Muscle of leg (tissue), 11 donors: Measurements from ENCODE around the gene GRN. TPM values are rescaled to one million over a fixed set of nuclear protein-coding genes. Genes with fewer than 3 reads are reported as not detected.
"Not testable (repeated sequence)": the region's sequence is repeated elsewhere in the genome, so short reads cannot be mapped to it uniquely, and the experiment has no call there.

ENCODE experiments used
- DNase-seq: peaks from one replicate; pipeline ENCODE4 v3.0.0; 2013
- H3K27ac ChIP-seq: one replicate; pipeline ENCODE4 v1.5.1; 2013; ENCODE audit warnings: mild to moderate bottlenecking, low read length, control low read depth
- H3K27me3 ChIP-seq: one replicate; pipeline ENCODE4 v1.6.1; 2013; ENCODE audit warnings: low read length; ENCODE audit not compliant: control insufficient read depth, insufficient read depth
- H3K36me3 ChIP-seq: one replicate; pipeline ENCODE4 v1.6.1; 2013; ENCODE audit warnings: low read length; ENCODE audit not compliant: control insufficient read depth, insufficient read depth
- H3K4me1 ChIP-seq: one replicate; pipeline ENCODE4 v1.6.1; 2013; ENCODE audit warnings: low read length; ENCODE audit not compliant: control insufficient read depth, insufficient read depth
- H3K4me3 ChIP-seq: one replicate; pipeline ENCODE4 v1.5.1; 2013; ENCODE audit warnings: low read length, control low read depth
- H3K9me3 ChIP-seq: replicated peaks from 2 replicates; pipeline ENCODE4 v1.6.1; 2013; ENCODE audit warnings: low read depth, low read length; ENCODE audit not compliant: control insufficient read depth
- WGBS: methylation state at CpG from one replicate; pipeline ENCODE4 v1.1.5; 2013; ENCODE audit warnings: missing lambda C conversion rate; ENCODE audit not compliant: insufficient coverage; 5-methylcytosine and 5-hydroxymethylcytosine counted together
- polyA plus RNA-seq, 8 donors: library from polyadenylated mRNA; unstranded; fragments of 120-200 nt; gene quantifications; one replicate each; pipeline versions ENCODE4 v1.2.1 to v1.2.3, GENCODE V29; 2013; ENCODE audit warnings: inconsistent platforms in 1 of 8, low replicate concordance in 1 of 8; ENCODE audit not compliant: insufficient read length in 8 of 8, insufficient read depth in 1 of 8
- total RNA-seq: library from RNA; stranded (reverse); fragments of 120-200 nt; gene quantifications from one replicate; pipeline ENCODE4 v1.2.4, GENCODE V29; 2013

The GRN gene
- total and polyA plus RNA-seq, 9 donors = 91.2 to 247 (median 217) TPM

DNA sequence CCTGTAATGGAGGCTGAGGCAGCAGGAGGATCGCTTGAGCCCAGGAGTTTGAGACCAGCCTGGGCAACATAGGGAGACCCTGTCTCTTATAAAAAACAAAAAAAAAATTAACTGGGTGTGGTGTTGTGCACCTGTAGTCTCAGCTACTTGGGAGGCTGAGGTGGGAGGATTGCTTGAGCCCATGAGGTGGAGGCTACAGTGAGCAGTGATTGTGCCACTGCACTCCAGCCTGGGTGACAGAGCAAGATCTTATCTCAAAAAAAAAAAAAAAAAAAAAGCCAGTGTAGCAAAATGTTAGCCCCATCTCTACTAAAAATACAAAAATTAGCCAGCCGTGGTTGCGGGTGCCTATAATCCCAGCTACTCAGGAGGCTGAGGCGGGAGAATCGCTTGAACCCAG, 14.8 kb upstream of the GRN start:
- H3K27ac ChIP-seq, H3K36me3 ChIP-seq, H3K4me3 ChIP-seq, H3K27me3 ChIP-seq, H3K9me3 ChIP-seq, DNase-seq: not testable (repeated sequence)
- no CpG with 5 or more reads among the region's 5 CpGs for WGBS
- peaks cover 22% of the 10 kb centered on the region for H3K4me1 ChIP-seq

DNA sequence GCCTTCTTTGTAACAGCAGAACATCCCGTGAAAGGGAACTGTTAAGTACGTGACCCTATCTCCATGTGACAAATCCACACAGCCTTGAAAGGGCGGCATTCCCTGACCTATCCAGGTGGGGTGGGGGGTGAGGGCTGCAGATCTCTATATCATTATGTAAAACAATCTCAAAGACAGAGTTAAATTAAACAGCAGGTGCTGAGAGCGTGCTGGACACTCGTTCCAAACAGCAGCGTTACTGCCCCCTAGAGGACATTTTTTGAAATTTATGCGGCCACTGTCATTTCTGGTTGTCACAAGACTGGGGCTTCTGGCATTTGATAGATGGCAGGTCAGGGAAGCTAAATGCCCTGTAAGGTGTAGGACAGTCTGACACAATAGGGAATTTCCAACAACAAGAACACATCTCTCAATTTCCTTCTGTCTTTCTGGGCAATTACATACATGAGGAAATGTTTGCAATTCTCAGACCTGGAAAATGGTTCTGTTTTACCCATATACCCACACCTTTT, 13.8 kb upstream of the GRN start:
- H3K4me1 ChIP-seq = peaks cover 12% of the 10 kb centered on the region
- H3K27ac ChIP-seq = no peak overlapping the region
- 0% methylated on average over 3 of the region's 7 CpGs for WGBS
- no peaks in the 10 kb centered on the region for H3K36me3 ChIP-seq
- H3K4me3 ChIP-seq = no peak overlapping the region
- peaks cover 3% of the 10 kb centered on the region for H3K27me3 ChIP-seq
- no peaks in the 10 kb centered on the region for H3K9me3 ChIP-seq
- peak; percentile 85 for DNase-seq

DNA sequence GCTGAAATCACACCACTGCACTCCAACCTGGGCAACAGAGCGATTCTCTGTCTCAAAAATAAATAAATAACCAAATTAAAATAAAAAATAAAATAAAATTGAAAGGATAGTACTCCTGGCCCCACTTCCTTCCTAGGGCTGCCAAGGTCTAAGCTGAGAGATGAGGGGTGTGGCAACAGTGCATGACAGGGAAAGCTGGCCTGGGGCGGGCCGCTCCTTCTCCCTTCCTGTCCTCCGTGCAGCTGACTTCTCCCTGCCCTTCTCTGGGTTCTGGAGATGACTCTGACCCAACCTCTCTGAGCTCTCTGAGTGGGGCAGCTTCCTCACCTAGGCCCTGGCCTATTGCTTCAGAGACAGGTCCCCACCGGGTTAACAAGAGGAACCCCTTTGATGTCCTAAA, 11.7 kb upstream of the GRN start:
- WGBS = 52% methylated on average over 4 of the region's 5 CpGs
- no peaks in the 10 kb centered on the region for H3K36me3 ChIP-seq
- H3K4me1 ChIP-seq = peaks cover 8% of the 10 kb centered on the region
- H3K27me3 ChIP-seq = peaks cover 5% of the 10 kb centered on the region
- H3K4me3 ChIP-seq = no peak overlapping the region
- DNase-seq = no peak
- H3K9me3 ChIP-seq = no peaks in the 10 kb centered on the region
- H3K27ac ChIP-seq = no peak overlapping the region

DNA sequence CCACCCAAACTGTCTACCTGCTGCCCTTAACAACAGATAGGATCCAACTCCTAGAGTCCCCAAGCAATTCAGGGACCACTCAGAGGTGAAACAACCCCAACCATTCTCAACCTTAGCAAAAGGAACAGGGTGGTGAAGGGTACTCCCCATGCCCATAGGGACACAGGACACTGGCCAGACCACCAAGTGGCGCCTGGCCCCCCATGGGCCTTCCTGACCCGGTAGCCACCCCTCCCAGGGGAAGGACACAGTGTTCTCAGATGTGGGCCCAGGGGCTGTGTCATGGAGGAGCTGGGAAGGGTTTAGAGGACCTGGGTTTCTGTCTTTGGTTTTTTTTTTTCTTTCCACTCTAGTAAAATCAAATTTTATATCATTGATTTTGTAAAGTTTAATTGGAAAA, 10.8 kb upstream of the GRN start:
- no peak overlapping the region for H3K4me3 ChIP-seq
- no peak overlapping the region for H3K27ac ChIP-seq
- DNase-seq = no peak
- H3K36me3 ChIP-seq = no peaks in the 10 kb centered on the region
- peaks cover 5% of the 10 kb centered on the region for H3K27me3 ChIP-seq
- no peaks in the 10 kb centered on the region for H3K9me3 ChIP-seq
- no CpG with 5 or more reads among the region's 2 CpGs for WGBS
- peaks cover 14% of the 10 kb centered on the region for H3K4me1 ChIP-seq

DNA sequence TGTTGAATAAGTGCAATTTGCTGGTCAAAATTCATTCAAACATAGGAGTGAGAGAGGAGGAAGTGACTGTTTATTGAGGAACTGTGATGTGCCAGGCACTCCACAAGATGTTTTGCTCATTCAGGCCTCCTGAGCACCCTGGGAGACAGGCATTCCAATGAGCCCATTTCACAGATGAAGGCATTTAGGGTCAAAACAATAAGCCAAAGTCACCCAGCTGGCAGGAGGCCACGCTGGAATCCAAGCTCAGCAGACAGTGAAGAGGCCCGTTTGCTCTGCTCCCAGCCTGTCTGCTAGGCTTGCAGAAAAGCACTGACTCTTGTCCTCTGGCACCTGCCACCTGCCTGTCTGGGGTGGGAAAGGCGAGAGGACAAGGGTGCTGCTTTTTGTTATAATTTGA, 10.4 kb upstream of the GRN start:
- DNase-seq = no peak
- no peaks in the 10 kb centered on the region for H3K36me3 ChIP-seq
- H3K9me3 ChIP-seq = no peaks in the 10 kb centered on the region
- no peak overlapping the region for H3K4me3 ChIP-seq
- no peak overlapping the region for H3K27ac ChIP-seq
- H3K27me3 ChIP-seq = peaks cover 5% of the 10 kb centered on the region
- H3K4me1 ChIP-seq = peaks cover 14% of the 10 kb centered on the region
- 24% methylated on average over 2 of the region's 3 CpGs for WGBS

DNA sequence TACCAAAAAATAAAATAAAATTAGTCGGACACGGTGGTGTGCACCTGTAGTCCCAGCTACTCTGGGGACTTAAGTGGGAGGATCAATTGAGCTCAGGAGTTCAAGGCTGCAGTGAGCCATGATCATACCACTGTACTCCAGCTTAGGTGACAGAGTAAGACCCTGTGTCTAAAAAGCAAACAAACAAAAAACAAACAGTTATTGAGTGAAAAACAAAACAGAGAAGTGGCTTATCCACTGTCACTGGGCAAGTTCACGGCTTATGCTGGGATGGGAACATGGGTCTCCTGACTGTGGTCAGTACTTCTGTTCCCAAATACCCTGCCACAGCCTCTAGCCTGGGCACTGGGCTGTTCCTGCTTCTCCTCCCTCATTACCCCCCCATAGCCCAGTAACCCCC, 9.5 kb upstream of the GRN start:
- Histone ChIP-seq H3K27me3 (peaks cover 5% of the 10 kb centered on the region), H3K36me3 (no peaks in the 10 kb centered on the region), H3K4me3 (no peak overlapping the region), H3K27ac (no peak overlapping the region), H3K9me3 (no peaks in the 10 kb centered on the region), H3K4me1 (peaks cover 14% of the 10 kb centered on the region)
- WGBS = 82% methylated on average over 1 of the region's 3 CpGs
- no peak for DNase-seq

DNA sequence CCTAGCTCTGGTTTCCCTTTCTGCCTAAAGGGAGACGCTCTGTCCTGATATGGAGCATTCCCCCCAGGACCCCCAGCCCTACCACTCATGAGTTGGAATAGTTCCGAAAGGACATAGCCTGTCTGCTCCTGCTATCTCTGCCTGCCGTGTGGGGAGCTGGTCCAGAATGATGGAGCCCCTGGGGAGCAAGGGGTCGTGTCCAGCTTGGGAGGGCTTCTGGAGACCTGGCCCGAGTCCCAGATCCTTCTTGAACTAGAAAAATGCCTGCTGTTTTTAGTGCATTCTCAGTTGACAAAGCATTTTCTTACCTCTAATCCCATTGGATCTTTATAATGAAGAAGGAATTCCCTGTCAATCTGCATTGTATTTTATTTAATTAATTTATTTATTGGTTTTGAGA, 9.1 kb upstream of the GRN start:
- no peak overlapping the region for H3K27ac ChIP-seq
- H3K27me3 ChIP-seq = peaks cover 5% of the 10 kb centered on the region
- no CpG with 5 or more reads among the region's 5 CpGs for WGBS
- H3K4me1 ChIP-seq = peaks cover 11% of the 10 kb centered on the region
- no peaks in the 10 kb centered on the region for H3K9me3 ChIP-seq
- no peaks in the 10 kb centered on the region for H3K36me3 ChIP-seq
- no peak overlapping the region for H3K4me3 ChIP-seq
- no peak for DNase-seq

DNA sequence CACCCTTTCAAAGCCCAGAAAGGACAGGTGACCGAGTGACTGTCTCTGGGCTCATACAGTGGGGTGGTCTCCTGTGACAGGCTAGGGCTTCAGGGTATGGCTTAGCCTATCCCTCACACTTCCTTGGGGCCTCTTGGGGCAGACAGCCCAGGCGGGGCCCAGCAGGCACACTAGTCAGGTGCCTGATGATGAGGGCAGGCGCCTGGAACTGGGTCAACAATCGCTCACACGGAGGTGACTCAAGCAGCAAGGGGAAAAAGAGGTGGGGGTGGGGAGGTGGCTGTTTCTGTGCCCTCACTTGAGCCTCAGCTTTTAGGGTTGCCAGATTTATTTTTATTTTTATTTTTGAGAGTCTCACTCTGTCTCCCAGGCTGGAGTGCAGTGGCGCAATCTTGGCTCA, 6.4 kb upstream of the GRN start:
- Histone ChIP-seq H3K4me3 (no peak overlapping the region), H3K9me3 (no peaks in the 10 kb centered on the region), H3K27ac (peak overlapping the region; percentile 11), H3K27me3 (peaks cover 5% of the 10 kb centered on the region), H3K4me1 (peaks cover 7% of the 10 kb centered on the region), H3K36me3 (no peaks in the 10 kb centered on the region)
- 57% methylated on average over 6 of the region's 6 CpGs for WGBS
- no peak for DNase-seq

DNA sequence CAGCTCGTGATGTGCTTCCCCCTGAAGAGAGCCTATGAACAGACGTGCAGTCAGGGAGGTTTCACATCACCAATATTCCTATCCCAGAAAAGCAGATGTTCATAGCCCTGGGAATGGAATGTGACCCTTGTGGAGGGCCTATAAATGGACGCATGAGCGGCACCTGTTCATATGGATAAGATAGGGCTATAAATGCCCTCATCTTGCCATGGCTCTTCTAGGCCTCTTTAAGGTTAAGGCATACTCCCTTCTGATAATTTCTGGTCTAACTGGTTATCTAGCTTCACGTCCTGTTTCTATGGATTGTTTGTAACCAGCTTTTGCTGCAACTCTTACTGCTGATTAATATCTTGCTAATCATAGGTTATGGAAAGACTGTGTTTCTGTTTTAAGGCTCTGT, 4.5 kb upstream of the GRN start:
- no CpG with 5 or more reads among the region's 5 CpGs for WGBS
- H3K27ac ChIP-seq, H3K27me3 ChIP-seq, H3K9me3 ChIP-seq, H3K4me3 ChIP-seq, H3K36me3 ChIP-seq, DNase-seq: not testable (repeated sequence)
- peaks cover 15% of the 10 kb centered on the region for H3K4me1 ChIP-seq

DNA sequence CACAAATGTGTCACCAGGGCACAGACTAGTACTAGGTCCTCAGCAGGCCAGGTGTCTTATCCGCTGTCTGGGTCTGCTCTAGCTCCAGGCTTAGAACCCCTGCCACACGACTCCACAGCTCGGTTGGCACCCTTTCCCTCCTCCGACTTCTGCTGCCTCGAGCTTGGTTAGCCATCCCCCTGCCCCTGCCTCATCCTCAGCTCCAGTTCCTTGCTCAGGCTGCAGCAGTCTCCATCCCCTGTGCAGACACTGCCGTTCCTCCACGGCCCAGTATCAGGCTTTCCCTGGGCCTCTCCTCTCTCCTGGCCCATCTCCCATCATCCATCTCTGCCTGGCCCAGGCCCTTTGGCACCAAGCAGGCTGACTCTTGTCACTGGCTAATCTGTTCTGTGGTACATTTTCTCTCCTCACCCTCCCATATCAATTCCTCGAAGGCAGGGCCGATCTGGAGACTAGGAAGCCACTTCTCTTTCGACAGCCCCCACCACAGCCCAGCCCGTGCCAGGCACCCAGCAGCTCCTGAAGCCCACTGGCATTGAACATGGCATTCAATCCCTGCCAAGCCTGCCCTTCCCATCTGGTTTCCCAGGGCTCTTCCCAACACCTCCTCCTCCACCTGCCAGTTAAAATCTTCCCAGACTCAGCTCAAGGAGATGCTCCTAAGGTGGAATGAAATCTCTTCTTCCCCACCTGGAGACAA, 1.4 kb upstream of the GRN start:
- H3K4me3 ChIP-seq = no peak overlapping the region
- DNase-seq = no peak
- H3K27ac ChIP-seq = no peak overlapping the region
- H3K27me3 ChIP-seq = no peaks in the 10 kb centered on the region
- peaks cover 20% of the 10 kb centered on the region for H3K4me1 ChIP-seq
- no peaks in the 10 kb centered on the region for H3K36me3 ChIP-seq
- no peaks in the 10 kb centered on the region for H3K9me3 ChIP-seq
- 76% methylated on average over 11 of the region's 11 CpGs for WGBS
